Measurements from ENCODE around the gene P4HB. TPM values are rescaled to one million over a fixed set of nuclear protein-coding genes. Genes with fewer than 3 reads are reported as not detected.

The P4HB gene
- total and polyA plus RNA-seq, 2 donors (not counting 1 experiment from before 2014, with no cell fraction given) = 37.4 to 191 TPM

DNA sequence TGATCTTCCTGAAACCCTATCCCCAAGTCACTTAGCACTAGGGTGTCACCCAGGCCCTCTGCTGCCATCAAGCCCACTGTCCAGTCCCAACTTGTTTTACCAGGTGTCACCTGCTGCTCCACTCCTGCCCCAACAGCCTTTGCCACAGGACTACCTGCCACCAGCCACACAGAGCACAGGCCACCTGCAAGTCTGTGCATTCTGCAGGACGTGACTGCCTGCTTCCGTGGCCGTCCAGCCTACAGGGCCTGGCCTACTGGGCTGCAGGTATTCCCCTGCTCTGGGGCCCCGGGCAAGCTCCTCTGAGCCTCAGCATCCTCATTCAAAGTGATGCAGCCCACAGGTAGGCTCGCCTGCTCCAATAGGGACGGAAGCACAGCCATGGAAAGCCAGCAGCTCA lies 30.5 kb downstream of the P4HB start:
- Histone ChIP-seq H3K4me2 (replicated peaks; ENCODE audit: low read depth, low read length, poor library complexity, severe bottlenecking) (no peak overlapping the region), H3K9ac (ENCODE audit: low read length) (no peak overlapping the region), H3K27me3 (replicated peaks in 1 of 4; ENCODE audit: control extremely low read depth in 1 of 4, control insufficient read depth in 3 of 4, insufficient read depth in 4 of 4, low read length in 3 of 4) (no peaks in the 10 kb centered on the region), H3K9me3 (ENCODE audit: control extremely low read depth in 1 of 3, control insufficient read depth in 2 of 3, insufficient read depth in 1 of 3, low read length in 2 of 3) (no peaks in the 10 kb centered on the region), H2AFZ (ENCODE audit: insufficient read depth, low read depth, low read length, poor library complexity, severe bottlenecking) (no peak overlapping the region), H3K79me2 (ENCODE audit: control insufficient read depth, insufficient read depth, low read length) (peaks cover 49% of the 10 kb centered on the region), H4K20me1 (ENCODE audit: control insufficient read depth, insufficient read depth, low read length, poor library complexity, severe bottlenecking) (peaks cover 59% of the 10 kb centered on the region), H3K4me3 (ENCODE audit: control extremely low read depth in 1 of 5, extremely low read depth in 1 of 5, insufficient read depth in 1 of 5, low read depth in 2 of 5, low read length in 4 of 5) (no peak overlapping the region), H3K27ac (ENCODE audit: low read length in 2 of 2) (no peak overlapping the region), H3K36me3 (replicated peaks in 1 of 2; ENCODE audit: control extremely low read depth in 1 of 2, control insufficient read depth in 1 of 2, extremely low read depth in 1 of 2, insufficient read depth in 2 of 2, low read length in 1 of 2) (peaks cover 0 to 3% of the 10 kb centered on the region in 2 experiments), H3K4me1 (ENCODE audit: control insufficient read depth in 2 of 2, insufficient read depth in 2 of 2, low read length in 2 of 2) (peaks cover 18 to 20% of the 10 kb centered on the region in 2 donors)
- H3K9me3 Mint-ChIP-seq (ENCODE audit: insufficient read depth) = no peaks in the 10 kb centered on the region
- POLR2A ChIA-PET = no interaction called here
- WGBS (ENCODE audit: insufficient coverage) = 95% methylated on average over 6 of the region's 6 CpGs
- no peak overlapping the region for H3K27ac Mint-ChIP-seq
- TF ChIP-seq EZH2 (IDR thresholded peaks at IDR 0.05; ENCODE audit: borderline replicate concordance, insufficient read depth, low read depth, low read length, poor library complexity, severe bottlenecking) = no peak
- TF ChIP-seq, protein P1, sequence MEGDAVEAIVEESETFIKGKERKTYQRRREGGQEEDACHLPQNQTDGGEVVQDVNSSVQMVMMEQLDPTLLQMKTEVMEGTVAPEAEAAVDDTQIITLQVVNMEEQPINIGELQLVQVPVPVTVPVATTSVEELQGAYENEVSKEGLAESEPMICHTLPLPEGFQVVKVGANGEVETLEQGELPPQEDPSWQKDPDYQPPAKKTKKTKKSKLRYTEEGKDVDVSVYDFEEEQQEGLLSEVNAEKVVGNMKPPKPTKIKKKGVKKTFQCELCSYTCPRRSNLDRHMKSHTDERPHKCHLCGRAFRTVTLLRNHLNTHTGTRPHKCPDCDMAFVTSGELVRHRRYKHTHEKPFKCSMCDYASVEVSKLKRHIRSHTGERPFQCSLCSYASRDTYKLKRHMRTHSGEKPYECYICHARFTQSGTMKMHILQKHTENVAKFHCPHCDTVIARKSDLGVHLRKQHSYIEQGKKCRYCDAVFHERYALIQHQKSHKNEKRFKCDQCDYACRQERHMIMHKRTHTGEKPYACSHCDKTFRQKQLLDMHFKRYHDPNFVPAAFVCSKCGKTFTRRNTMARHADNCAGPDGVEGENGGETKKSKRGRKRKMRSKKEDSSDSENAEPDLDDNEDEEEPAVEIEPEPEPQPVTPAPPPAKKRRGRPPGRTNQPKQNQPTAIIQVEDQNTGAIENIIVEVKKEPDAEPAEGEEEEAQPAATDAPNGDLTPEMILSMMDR (IDR thresholded peaks at IDR 0.05) = no peak
- CTCF ChIA-PET = no interaction called here
- ATAC-seq (ENCODE audit: low read depth) = no peak
- intact Hi-C loops (cut with micrococcal nuclease) = loop anchor here (5.0 kb wide), 1 partner anchor 97 kb away; the partner anchor contains the start of gene MAFG
- peaks cover 28% of the 10 kb centered on the region for H3K4me1 Mint-ChIP-seq
- H3K4me3 Mint-ChIP-seq = no peak overlapping the region
- DNase-seq = no peak
- no peaks in the 10 kb centered on the region for H3K27me3 Mint-ChIP-seq

DNA sequence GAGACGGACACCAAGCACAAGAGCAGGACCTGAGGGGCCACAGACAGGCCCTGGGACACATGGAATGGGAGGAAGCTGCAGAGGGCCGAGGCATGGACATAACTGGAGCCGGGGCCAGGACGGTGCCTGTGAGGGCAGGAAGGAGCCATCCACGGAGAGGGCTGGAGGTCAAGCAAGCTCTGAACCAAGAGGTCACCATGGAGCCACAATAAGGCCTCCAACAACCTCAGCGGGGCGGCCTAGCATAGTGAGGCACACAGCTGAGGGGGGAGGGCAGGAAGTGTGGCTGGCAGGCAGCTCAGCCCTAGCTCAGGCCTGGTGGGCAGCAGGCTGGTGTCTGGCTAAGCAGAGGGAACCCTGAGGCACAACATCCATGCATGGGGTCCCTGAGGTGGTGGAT lies 31.7 kb downstream of the P4HB start:
- H3K79me2 ChIP-seq (ENCODE audit: control insufficient read depth, insufficient read depth, low read length) = peaks cover 49% of the 10 kb centered on the region
- H3K4me3 ChIP-seq (ENCODE audit: control extremely low read depth in 1 of 5, extremely low read depth in 1 of 5, insufficient read depth in 1 of 5, low read depth in 2 of 5, low read length in 4 of 5) = no peak overlapping the region
- no peak for DNase-seq
- H3K4me3 Mint-ChIP-seq = no peak overlapping the region
- H3K4me1 Mint-ChIP-seq = peaks cover 26% of the 10 kb centered on the region
- no peaks in the 10 kb centered on the region for H3K27me3 Mint-ChIP-seq
- intact Hi-C loops (cut with micrococcal nuclease) = no loop called here
- peaks cover 0 to 6% of the 10 kb centered on the region in 2 experiments for H3K36me3 ChIP-seq (replicated peaks in 1 of 2; ENCODE audit: control extremely low read depth in 1 of 2, control insufficient read depth in 1 of 2, extremely low read depth in 1 of 2, insufficient read depth in 2 of 2, low read length in 1 of 2)
- H3K27ac Mint-ChIP-seq = no peak overlapping the region
- no peak overlapping the region for H3K27ac ChIP-seq (ENCODE audit: low read length in 2 of 2)
- peaks cover 71% of the 10 kb centered on the region for H4K20me1 ChIP-seq (ENCODE audit: control insufficient read depth, insufficient read depth, low read length, poor library complexity, severe bottlenecking)
- H3K9ac ChIP-seq (ENCODE audit: low read length) = no peak overlapping the region
- H3K9me3 Mint-ChIP-seq (ENCODE audit: insufficient read depth) = no peaks in the 10 kb centered on the region
- POLR2A ChIA-PET = no interaction called here
- H3K4me2 ChIP-seq (replicated peaks; ENCODE audit: low read depth, low read length, poor library complexity, severe bottlenecking) = no peak overlapping the region
- no peak for ATAC-seq (ENCODE audit: low read depth)
- WGBS (ENCODE audit: insufficient coverage) = 85% methylated on average over 7 of the region's 7 CpGs
- CTCF ChIA-PET = no interaction called here
- no peak overlapping the region for H2AFZ ChIP-seq (ENCODE audit: insufficient read depth, low read depth, low read length, poor library complexity, severe bottlenecking)
- H3K27me3 ChIP-seq (replicated peaks in 1 of 4; ENCODE audit: control extremely low read depth in 1 of 4, control insufficient read depth in 3 of 4, insufficient read depth in 4 of 4, low read length in 3 of 4) = no peaks in the 10 kb centered on the region
- TF ChIP-seq EZH2 (IDR thresholded peaks at IDR 0.05; ENCODE audit: borderline replicate concordance, insufficient read depth, low read depth, low read length, poor library complexity, severe bottlenecking) = no peak
- TF ChIP-seq, protein P1 (IDR thresholded peaks at IDR 0.05) = no peak
- H3K4me1 ChIP-seq (ENCODE audit: control insufficient read depth in 2 of 2, insufficient read depth in 2 of 2, low read length in 2 of 2) = peaks cover 13 to 15% of the 10 kb centered on the region in 2 donors
- H3K9me3 ChIP-seq (ENCODE audit: control extremely low read depth in 1 of 3, control insufficient read depth in 2 of 3, insufficient read depth in 1 of 3, low read length in 2 of 3) = no peaks in the 10 kb centered on the region

Data from B cell (primary cell).